ENCODE measurements around the gene SAMD7.

The SAMD7 gene

GRCh38 chr3:169953462-169954141 is 42.2 kb downstream of the SAMD7 start:
- Histone ChIP-seq H3K27ac (no peak overlapping the region), H2AFZ (no peak overlapping the region), H3K4me2 (ENCODE audit: low read length) (no peak overlapping the region), H3K79me2 (no peaks in the 10 kb centered on the region), H3K36me3 (ENCODE audit: control insufficient read depth, insufficient read depth, low read length) (no peaks in the 10 kb centered on the region), H3K4me1 (no peaks in the 10 kb centered on the region), H3K9ac (no peak overlapping the region), H3K27me3 (ENCODE audit: control insufficient read depth, insufficient read depth, low read length) (no peaks in the 10 kb centered on the region), H3K4me3 (ENCODE audit: low read depth, low read length) (no peak overlapping the region), H3K9me3 (ENCODE audit: control insufficient read depth, low read length) (no peaks in the 10 kb centered on the region)
- TF ChIP-seq, protein P1, sequence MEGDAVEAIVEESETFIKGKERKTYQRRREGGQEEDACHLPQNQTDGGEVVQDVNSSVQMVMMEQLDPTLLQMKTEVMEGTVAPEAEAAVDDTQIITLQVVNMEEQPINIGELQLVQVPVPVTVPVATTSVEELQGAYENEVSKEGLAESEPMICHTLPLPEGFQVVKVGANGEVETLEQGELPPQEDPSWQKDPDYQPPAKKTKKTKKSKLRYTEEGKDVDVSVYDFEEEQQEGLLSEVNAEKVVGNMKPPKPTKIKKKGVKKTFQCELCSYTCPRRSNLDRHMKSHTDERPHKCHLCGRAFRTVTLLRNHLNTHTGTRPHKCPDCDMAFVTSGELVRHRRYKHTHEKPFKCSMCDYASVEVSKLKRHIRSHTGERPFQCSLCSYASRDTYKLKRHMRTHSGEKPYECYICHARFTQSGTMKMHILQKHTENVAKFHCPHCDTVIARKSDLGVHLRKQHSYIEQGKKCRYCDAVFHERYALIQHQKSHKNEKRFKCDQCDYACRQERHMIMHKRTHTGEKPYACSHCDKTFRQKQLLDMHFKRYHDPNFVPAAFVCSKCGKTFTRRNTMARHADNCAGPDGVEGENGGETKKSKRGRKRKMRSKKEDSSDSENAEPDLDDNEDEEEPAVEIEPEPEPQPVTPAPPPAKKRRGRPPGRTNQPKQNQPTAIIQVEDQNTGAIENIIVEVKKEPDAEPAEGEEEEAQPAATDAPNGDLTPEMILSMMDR (IDR thresholded peaks at IDR 0.05): no peak

GRCh38 chr3:169954142-169954756 is 42.9 kb downstream of the SAMD7 start:
- H3K4me3 ChIP-seq (ENCODE audit: low read depth, low read length): no peak overlapping the region
- H3K4me2 ChIP-seq (ENCODE audit: low read length): no peak overlapping the region
- H3K27me3 ChIP-seq (ENCODE audit: control insufficient read depth, insufficient read depth, low read length): no peaks in the 10 kb centered on the region
- no peak overlapping the region for H3K9ac ChIP-seq
- H3K36me3 ChIP-seq (ENCODE audit: control insufficient read depth, insufficient read depth, low read length): no peaks in the 10 kb centered on the region
- peak overlapping the region; percentile 20 for H2AFZ ChIP-seq
- TF ChIP-seq, protein P1 (IDR thresholded peaks at IDR 0.05): no peak
- H3K4me1 ChIP-seq: no peaks in the 10 kb centered on the region
- no peak overlapping the region for H3K27ac ChIP-seq
- no peaks in the 10 kb centered on the region for H3K79me2 ChIP-seq
- no peaks in the 10 kb centered on the region for H3K9me3 ChIP-seq (ENCODE audit: control insufficient read depth, low read length)

GRCh38 chr3:169955406-169955805 is 44.0 kb downstream of the SAMD7 start:
- Histone ChIP-seq H3K27me3 (ENCODE audit: control insufficient read depth, insufficient read depth, low read length) (no peaks in the 10 kb centered on the region), H3K9me3 (ENCODE audit: control insufficient read depth, low read length) (no peaks in the 10 kb centered on the region), H3K27ac (no peak overlapping the region), H2AFZ (no peak overlapping the region), H3K4me1 (no peaks in the 10 kb centered on the region), H3K36me3 (ENCODE audit: control insufficient read depth, insufficient read depth, low read length) (no peaks in the 10 kb centered on the region), H3K79me2 (no peaks in the 10 kb centered on the region), H3K4me3 (ENCODE audit: low read depth, low read length) (no peak overlapping the region), H3K9ac (no peak overlapping the region), H3K4me2 (ENCODE audit: low read length) (no peak overlapping the region)
- TF ChIP-seq, protein P1 (IDR thresholded peaks at IDR 0.05): no peak

DNA sequence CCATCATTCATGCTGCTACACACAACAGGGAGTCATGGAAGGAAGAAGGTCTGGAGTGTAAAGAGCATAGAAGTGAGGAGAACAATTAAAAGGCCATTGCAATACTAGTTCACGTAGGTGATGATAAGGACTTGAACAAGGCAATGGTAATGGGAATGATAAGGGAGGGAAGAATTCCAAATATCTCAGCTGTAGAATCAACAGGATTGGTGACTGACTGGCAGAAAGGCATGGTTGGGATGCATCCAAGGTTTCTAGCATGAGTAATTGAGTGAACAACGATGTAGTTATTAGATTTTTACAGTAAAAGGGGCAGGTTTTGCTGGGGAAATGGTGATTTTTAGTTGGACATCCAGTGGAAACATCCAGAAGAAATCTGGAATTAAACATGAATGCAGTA is 52.8 kb downstream of the SAMD7 start:
- H3K9ac ChIP-seq: no peak overlapping the region
- peaks cover 19% of the 10 kb centered on the region for H3K79me2 ChIP-seq
- H3K4me3 ChIP-seq (ENCODE audit: low read depth, low read length): no peak overlapping the region
- H3K9me3 ChIP-seq (ENCODE audit: control insufficient read depth, low read length): no peaks in the 10 kb centered on the region
- no peak overlapping the region for H3K27ac ChIP-seq
- H3K4me2 ChIP-seq (ENCODE audit: low read length): no peak overlapping the region
- H3K27me3 ChIP-seq (ENCODE audit: control insufficient read depth, insufficient read depth, low read length): no peaks in the 10 kb centered on the region
- no peak overlapping the region for H2AFZ ChIP-seq
- TF ChIP-seq, protein P1 (IDR thresholded peaks at IDR 0.05): no peak
- H3K4me1 ChIP-seq: peaks cover 10% of the 10 kb centered on the region
- H3K36me3 ChIP-seq (ENCODE audit: control insufficient read depth, insufficient read depth, low read length): no peaks in the 10 kb centered on the region
